ENCODE data around the gene NQO2.
A peak's percentile ranks its signal among the peaks of the same experiment; 100 is the strongest.

The NQO2 gene

GRCh38 chr6:2999618-3000557 is at the start of gene NQO2:
TSS of gene NQO2 (plus strand) at chr6:2999894. CDS start at chr6:3006553, 6,659 bp downstream.
- peak; percentile 42 for DNase-seq

- no peak for DNase-seq
Observed at GRCh38 chr6:2950713-2951112, 49.0 kb upstream of the NQO2 start.

- DNase-seq: no peak
Observed at GRCh38 chr6:2951728-2952127, 48.0 kb upstream of the NQO2 start.

GRCh38 chr6:2952557-2953095 is 47.1 kb upstream of the NQO2 start:
- DNase-seq: no peak

- DNase-seq: no peak
Observed at GRCh38 chr6:2953098-2953497, 46.6 kb upstream of the NQO2 start.

GRCh38 chr6:2956930-2957685 is 42.6 kb upstream of the NQO2 start:
- no peak for DNase-seq

- no peak for DNase-seq
Observed at GRCh38 chr6:2957696-2958330, 41.9 kb upstream of the NQO2 start.

- no peak for DNase-seq
Observed at GRCh38 chr6:2958331-2958711, 41.4 kb upstream of the NQO2 start.

- DNase-seq: no peak
Observed at GRCh38 chr6:2958776-2959175, 40.9 kb upstream of the NQO2 start.

- no peak for DNase-seq
Observed at GRCh38 chr6:2959909-2960719, 39.6 kb upstream of the NQO2 start.

- no peak for DNase-seq
Observed at GRCh38 chr6:2960935-2961334, 38.8 kb upstream of the NQO2 start.

GRCh38 chr6:2961506-2961905 is 38.2 kb upstream of the NQO2 start:
- no peak for DNase-seq

- no peak for DNase-seq
Observed at GRCh38 chr6:2962004-2962403, 37.7 kb upstream of the NQO2 start.

- DNase-seq: no peak
Observed at GRCh38 chr6:2962636-2963035, 37.1 kb upstream of the NQO2 start.

- DNase-seq: no peak
Observed at GRCh38 chr6:2963756-2964155, 35.9 kb upstream of the NQO2 start.

- DNase-seq: no peak
Observed at GRCh38 chr6:2964793-2965505, 34.7 kb upstream of the NQO2 start.

GRCh38 chr6:2966347-2966746 is 33.3 kb upstream of the NQO2 start:
- no peak for DNase-seq

- DNase-seq: no peak
Observed at GRCh38 chr6:2967936-2968335, 31.8 kb upstream of the NQO2 start.

- DNase-seq: no peak
Observed at GRCh38 chr6:2968600-2969135, 31.0 kb upstream of the NQO2 start.

GRCh38 chr6:2969549-2969948 is 30.1 kb upstream of the NQO2 start:
- no peak for DNase-seq

GRCh38 chr6:2970034-2970685 is 29.5 kb upstream of the NQO2 start:
- no peak for DNase-seq
